Measurements from ENCODE around the gene RAPH1. TPM values are rescaled to one million over a fixed set of nuclear protein-coding genes. Genes with fewer than 3 reads are reported as not detected.
"Not testable (repeated sequence)": the region's sequence is repeated elsewhere in the genome, so short reads cannot be mapped to it uniquely, and the experiment has no call there.

The RAPH1 gene
- total and polyA plus RNA-seq, 5 donors, result 4.2 to 32.2 (median 21.4) TPM

DNA sequence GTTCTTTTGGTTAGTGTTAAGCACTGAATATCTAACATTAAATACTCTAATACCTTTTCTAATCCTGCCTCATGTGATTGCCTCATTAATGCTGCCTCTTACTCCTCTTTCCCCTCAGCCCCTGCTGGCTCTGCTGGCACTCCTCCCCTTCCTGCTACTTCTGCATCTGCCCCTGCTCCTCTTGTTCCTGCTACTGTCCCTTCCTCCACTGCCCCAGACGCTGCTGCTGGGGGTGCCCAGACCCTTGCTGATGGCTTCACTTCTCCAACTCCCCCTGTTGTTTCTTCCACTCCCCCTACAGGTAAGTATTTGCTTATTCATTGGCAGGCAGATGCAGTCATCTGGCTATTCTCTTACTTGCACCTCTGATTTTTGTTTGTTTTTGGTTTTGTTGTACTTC, 138.4 kb downstream of the RAPH1 start:
- Histone ChIP-seq H3K27ac (ENCODE audit: low read length) (no peak overlapping the region), H3K4me3 (ENCODE audit: low read length) (no peak overlapping the region), H3K4me1 (ENCODE audit: control insufficient read depth, insufficient read depth, low read length) (no peaks in the 10 kb centered on the region), H3K27me3 (ENCODE audit: control insufficient read depth, insufficient read depth) (no peaks in the 10 kb centered on the region), H3K9me3 (ENCODE audit: control insufficient read depth, low read length) (no peaks in the 10 kb centered on the region)
- ATAC-seq (no peak), DNase-seq (no peak)
- intact Hi-C loops (cut with DNase I), result no loop called here
- 48% methylated on average over 1 of the region's 1 CpG for WGBS

DNA sequence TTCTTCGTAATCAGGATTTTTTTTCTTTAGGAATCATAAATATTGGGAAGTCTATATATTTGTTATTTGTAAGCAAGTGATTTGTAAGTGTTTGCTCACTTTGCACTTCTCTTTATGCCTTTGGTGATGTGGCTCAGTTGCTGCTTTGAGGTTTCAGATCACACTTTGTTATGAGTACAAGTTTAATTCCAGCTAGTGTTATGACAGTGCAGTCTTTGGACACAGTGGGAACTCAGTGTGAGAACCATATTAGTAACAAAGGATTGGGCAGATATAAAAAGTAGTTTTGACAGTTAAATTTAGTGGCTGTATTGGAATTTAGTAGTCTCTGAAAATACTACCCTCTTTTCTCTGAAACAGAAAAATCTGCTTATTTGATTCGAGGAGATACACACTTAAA, 139.2 kb downstream of the RAPH1 start:
- DNase-seq, result no peak

GRCh38 chr2:203394519-203395227, 140.4 kb downstream of the RAPH1 start:
- H3K4me3 ChIP-seq (ENCODE audit: low read length), result no peak overlapping the region
- no peaks in the 10 kb centered on the region for H3K27me3 ChIP-seq (ENCODE audit: control insufficient read depth, insufficient read depth)
- no peaks in the 10 kb centered on the region for H3K4me1 ChIP-seq (ENCODE audit: control insufficient read depth, insufficient read depth, low read length)
- H3K9me3 ChIP-seq (ENCODE audit: control insufficient read depth, low read length), result no peaks in the 10 kb centered on the region
- WGBS, result 94% methylated on average over 9 of the region's 9 CpGs
- no peak overlapping the region for H3K27ac ChIP-seq (ENCODE audit: low read length)
- intact Hi-C loops (cut with DNase I), result no loop called here
- DNase-seq (no peak), ATAC-seq (no peak)

More for the DNA sequence above, 139.2 kb downstream of the RAPH1 start:
- Histone ChIP-seq H3K4me1 (ENCODE audit: control insufficient read depth, insufficient read depth, low read length) (no peaks in the 10 kb centered on the region), H3K27ac (ENCODE audit: low read length) (no peak overlapping the region), H3K9me3 (ENCODE audit: control insufficient read depth, low read length) (no peaks in the 10 kb centered on the region), H3K27me3 (ENCODE audit: control insufficient read depth, insufficient read depth) (no peaks in the 10 kb centered on the region), H3K4me3 (ENCODE audit: low read length) (no peak overlapping the region)
- ATAC-seq, result peak in 1 of 2 donors; percentile 33
- intact Hi-C loops (cut with DNase I), result no loop called here
- WGBS, result 96% methylated on average over 2 of the region's 2 CpGs

- H3K4me3 ChIP-seq (ENCODE audit: low read length); H3K27me3 ChIP-seq (ENCODE audit: control insufficient read depth, insufficient read depth); DNase-seq; H3K4me1 ChIP-seq (ENCODE audit: control insufficient read depth, insufficient read depth, low read length); H3K27ac ChIP-seq (ENCODE audit: low read length); intact Hi-C loops (cut with DNase I); ATAC-seq; H3K9me3 ChIP-seq (ENCODE audit: control insufficient read depth, low read length): not testable (repeated sequence)
- WGBS, result 95% methylated on average over 6 of the region's 6 CpGs
Measured at GRCh38 chr2:203388153-203388552, 146.9 kb downstream of the RAPH1 start.

- no peak overlapping the region for H3K4me3 ChIP-seq (ENCODE audit: low read length)
- intact Hi-C loops (cut with DNase I), result no loop called here
- no peaks in the 10 kb centered on the region for H3K27me3 ChIP-seq (ENCODE audit: control insufficient read depth, insufficient read depth)
- H3K27ac ChIP-seq (ENCODE audit: low read length), result no peak overlapping the region
- 85% methylated on average over 1 of the region's 1 CpG for WGBS
- no peaks in the 10 kb centered on the region for H3K9me3 ChIP-seq (ENCODE audit: control insufficient read depth, low read length)
- no peaks in the 10 kb centered on the region for H3K4me1 ChIP-seq (ENCODE audit: control insufficient read depth, insufficient read depth, low read length)
- DNase-seq, result no peak
- ATAC-seq, result no peak
Measured at GRCh38 chr2:203383038-203383437, 152.1 kb downstream of the RAPH1 start.

DNA sequence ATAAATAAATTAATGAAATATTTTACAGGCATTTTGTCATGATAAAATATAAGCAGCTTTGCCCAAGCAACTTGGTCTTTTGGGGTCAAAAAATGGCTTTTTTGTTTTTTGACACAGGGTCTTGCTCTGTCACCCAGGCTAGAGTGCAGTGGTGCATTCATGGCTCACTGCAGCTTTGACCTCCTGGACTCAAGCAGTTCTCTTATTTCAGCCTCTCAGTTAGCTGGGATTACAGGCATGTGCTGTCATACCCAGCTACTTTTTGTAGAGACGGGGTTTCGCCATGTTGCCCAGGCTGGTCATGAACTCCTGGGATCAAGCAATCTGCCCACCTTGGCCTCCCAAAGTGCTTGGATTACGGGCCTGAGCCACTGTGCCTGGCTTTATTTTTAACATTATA, 155.9 kb downstream of the RAPH1 start:
- DNase-seq (no peak), ATAC-seq (no peak)
- no peak overlapping the region for H3K27ac ChIP-seq (ENCODE audit: low read length)
- WGBS, result 98% methylated on average over 3 of the region's 3 CpGs
- no peaks in the 10 kb centered on the region for H3K4me1 ChIP-seq (ENCODE audit: control insufficient read depth, insufficient read depth, low read length)
- H3K4me3 ChIP-seq (ENCODE audit: low read length), result no peak overlapping the region
- intact Hi-C loops (cut with DNase I), result no loop called here
- no peaks in the 10 kb centered on the region for H3K27me3 ChIP-seq (ENCODE audit: control insufficient read depth, insufficient read depth)
- H3K9me3 ChIP-seq (ENCODE audit: control insufficient read depth, low read length), result no peaks in the 10 kb centered on the region

GRCh38 chr2:203376173-203376572, 158.9 kb downstream of the RAPH1 start:
- no peaks in the 10 kb centered on the region for H3K4me1 ChIP-seq (ENCODE audit: control insufficient read depth, insufficient read depth, low read length)
- no peak overlapping the region for H3K4me3 ChIP-seq (ENCODE audit: low read length)
- H3K27ac ChIP-seq (ENCODE audit: low read length), result no peak overlapping the region
- intact Hi-C loops (cut with DNase I), result no loop called here
- H3K27me3 ChIP-seq (ENCODE audit: control insufficient read depth, insufficient read depth), result no peaks in the 10 kb centered on the region
- DNase-seq (no peak), ATAC-seq (no peak)
- H3K9me3 ChIP-seq (ENCODE audit: control insufficient read depth, low read length), result no peaks in the 10 kb centered on the region

GRCh38 chr2:203372706-203373105, 162.4 kb downstream of the RAPH1 start:
- H3K27ac ChIP-seq (ENCODE audit: low read length); H3K4me1 ChIP-seq (ENCODE audit: control insufficient read depth, insufficient read depth, low read length); H3K27me3 ChIP-seq (ENCODE audit: control insufficient read depth, insufficient read depth); H3K4me3 ChIP-seq (ENCODE audit: low read length); ATAC-seq; intact Hi-C loops (cut with DNase I); H3K9me3 ChIP-seq (ENCODE audit: control insufficient read depth, low read length): not testable (repeated sequence)
- WGBS, result 94% methylated on average over 28 of the region's 31 CpGs
- peak in 1 of 3 donors; percentile 57 for DNase-seq

- WGBS, result 84% methylated on average over 5 of the region's 5 CpGs
- H3K4me1 ChIP-seq (ENCODE audit: control insufficient read depth, insufficient read depth, low read length), result peaks cover 3% of the 10 kb centered on the region
- no peak overlapping the region for H3K4me3 ChIP-seq (ENCODE audit: low read length)
- H3K27ac ChIP-seq (ENCODE audit: low read length), result no peak overlapping the region
- no peaks in the 10 kb centered on the region for H3K9me3 ChIP-seq (ENCODE audit: control insufficient read depth, low read length)
- no peak for DNase-seq
- ATAC-seq, result no peak
- H3K27me3 ChIP-seq (ENCODE audit: control insufficient read depth, insufficient read depth), result no peaks in the 10 kb centered on the region
- intact Hi-C loops (cut with DNase I), result no loop called here
Measured at GRCh38 chr2:203366639-203367466, 168.2 kb downstream of the RAPH1 start.

GRCh38 chr2:203361922-203362321, 173.2 kb downstream of the RAPH1 start:
- ATAC-seq (peak in 1 of 2 donors; percentile 51), DNase-seq (no peak)
- Histone ChIP-seq H3K9me3 (ENCODE audit: control insufficient read depth, low read length) (no peaks in the 10 kb centered on the region), H3K27me3 (ENCODE audit: control insufficient read depth, insufficient read depth) (no peaks in the 10 kb centered on the region), H3K4me3 (ENCODE audit: low read length) (no peak overlapping the region), H3K4me1 (ENCODE audit: control insufficient read depth, insufficient read depth, low read length) (peaks cover 1% of the 10 kb centered on the region), H3K27ac (ENCODE audit: low read length) (no peak overlapping the region)
- intact Hi-C loops (cut with DNase I), result no loop called here

DNA sequence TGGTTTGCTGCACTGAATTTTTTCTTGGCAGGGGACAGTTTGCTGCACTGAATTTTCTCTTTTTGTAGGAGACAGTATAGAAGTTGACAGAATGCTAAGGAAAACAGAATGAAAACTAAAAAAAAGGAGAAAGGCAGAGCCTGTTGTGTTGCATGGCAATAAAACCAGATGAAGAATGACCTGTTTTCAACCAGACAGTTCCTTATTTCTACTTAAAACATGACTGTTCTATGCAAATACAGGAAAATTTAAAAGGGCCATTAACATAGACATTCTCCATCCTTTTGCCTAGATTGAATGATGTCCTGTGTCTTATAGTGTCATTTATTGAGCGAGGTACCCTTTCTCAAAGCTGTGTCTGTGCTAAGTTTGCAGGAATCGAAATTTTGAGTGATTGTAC, 173.6 kb downstream of the RAPH1 start:
- Histone ChIP-seq H3K4me1 (ENCODE audit: control insufficient read depth, insufficient read depth, low read length) (peaks cover 1% of the 10 kb centered on the region), H3K4me3 (ENCODE audit: low read length) (no peak overlapping the region), H3K9me3 (ENCODE audit: control insufficient read depth, low read length) (no peaks in the 10 kb centered on the region), H3K27me3 (ENCODE audit: control insufficient read depth, insufficient read depth) (no peaks in the 10 kb centered on the region), H3K27ac (ENCODE audit: low read length) (peak overlapping the region; percentile 80)
- intact Hi-C loops (cut with DNase I), result no loop called here
- WGBS, result 55% methylated on average over 2 of the region's 2 CpGs
- ATAC-seq (no peak), DNase-seq (no peak)
